ENCODE data around the gene IBSP.

The IBSP gene

DNA sequence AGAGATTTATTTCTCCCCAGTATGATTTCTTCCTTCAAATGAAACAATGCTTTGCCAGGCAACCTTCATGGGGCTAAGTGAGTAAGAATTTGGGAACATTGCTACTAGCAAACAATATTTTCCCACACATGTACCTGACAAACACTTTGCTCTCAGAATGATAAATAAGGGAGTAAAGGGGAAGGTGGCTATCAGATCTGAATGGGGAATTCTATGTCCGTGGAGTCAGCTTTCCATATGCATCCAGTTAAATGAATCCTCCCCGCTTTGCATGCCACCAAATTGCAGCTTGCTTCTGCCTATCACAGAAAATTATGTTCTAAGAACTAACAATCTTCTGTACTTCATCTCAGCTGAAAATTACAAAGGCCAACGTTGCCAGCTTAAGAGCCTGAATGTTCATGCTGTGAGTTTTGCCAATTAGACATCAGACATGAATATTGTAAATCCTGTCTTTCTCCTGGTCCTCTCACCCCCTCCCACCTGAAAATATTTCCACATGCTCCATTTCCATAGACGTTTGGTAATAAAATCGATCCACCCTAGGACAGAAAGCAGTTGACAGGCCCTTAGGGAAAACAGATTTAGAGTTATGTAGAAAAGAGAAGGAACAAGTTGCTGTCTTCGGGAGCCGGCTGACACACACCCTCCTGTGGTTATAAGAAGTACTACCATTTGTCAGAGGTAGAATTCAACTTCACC is 39.7 kb downstream of the IBSP start:
- peak; percentile 6 for DNase-seq

DNA sequence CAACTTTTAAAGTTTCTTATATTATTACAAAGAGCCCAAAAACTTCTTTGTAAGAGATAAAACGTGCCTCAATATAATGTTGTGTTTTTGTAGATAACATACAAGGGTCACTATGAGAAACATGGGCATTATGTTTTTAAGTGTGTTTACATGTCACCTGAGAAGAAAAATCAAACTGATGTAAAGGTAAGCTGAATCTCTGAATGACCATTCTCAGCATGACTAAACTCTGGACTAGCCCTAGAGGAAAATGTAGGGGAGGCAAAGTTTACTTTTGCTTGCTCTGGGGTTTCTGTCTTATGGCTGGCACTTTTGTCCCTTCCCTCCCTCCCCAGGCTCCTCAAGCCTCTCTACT is 40.2 kb downstream of the IBSP start:
- DNase-seq: no peak

DNA sequence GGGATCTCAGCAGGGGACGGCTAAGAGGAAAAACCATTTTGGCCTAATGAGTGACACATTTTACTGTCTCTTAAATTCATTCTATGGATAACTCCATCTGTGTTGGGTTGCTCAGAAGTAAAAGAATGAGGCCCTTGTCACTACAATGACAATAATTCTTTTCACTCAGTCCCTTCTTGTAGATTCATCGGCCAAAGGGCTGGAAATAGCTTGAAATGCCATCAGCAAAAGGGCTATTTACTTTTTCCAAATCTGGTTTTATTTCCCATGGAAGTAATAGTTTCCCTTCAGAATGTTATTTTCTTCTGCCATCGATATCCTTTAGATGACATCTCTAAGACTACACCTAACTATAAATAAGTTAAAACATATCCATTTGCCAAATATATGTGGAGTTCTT is 40.8 kb downstream of the IBSP start:
- no peak for DNase-seq

DNA sequence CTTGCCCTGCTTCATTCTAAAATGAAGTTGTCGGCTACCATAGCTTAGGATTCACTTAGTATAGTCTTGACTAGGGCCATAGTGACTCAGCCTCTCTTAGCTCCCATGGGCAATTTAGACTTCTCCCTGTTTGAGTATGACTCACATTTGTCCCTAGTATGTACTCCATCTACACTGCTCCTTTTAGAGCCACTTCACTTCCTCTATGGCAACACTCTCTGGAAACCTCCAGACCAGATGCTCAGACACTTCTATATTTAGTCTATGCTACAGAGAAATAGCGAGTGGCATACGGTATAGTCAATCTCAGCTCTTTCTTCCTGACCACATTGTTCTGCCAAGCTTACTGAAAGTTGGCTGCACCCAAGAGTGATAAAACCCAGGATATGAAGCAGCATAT is 44.6 kb downstream of the IBSP start:
- DNase-seq: no peak

DNA sequence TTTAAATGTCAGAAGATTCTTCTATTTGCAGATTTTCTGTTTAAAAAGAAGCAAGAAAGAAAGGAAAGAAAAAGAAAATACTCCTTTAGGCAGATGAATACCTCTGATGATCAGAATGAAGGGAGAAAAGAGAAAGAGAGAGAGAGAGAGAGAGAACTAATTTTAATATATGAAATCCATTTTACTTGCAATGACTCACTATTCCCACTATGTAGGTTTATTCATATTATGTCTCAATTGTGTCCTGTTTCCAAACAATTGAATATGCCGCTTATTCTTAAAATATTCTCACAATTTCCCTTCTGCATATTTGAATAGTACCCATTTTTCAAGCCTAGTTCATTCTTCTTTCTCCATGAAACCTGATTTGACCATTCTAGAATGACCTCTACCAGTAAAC is 45.1 kb downstream of the IBSP start:
- DNase-seq: no peak

DNA sequence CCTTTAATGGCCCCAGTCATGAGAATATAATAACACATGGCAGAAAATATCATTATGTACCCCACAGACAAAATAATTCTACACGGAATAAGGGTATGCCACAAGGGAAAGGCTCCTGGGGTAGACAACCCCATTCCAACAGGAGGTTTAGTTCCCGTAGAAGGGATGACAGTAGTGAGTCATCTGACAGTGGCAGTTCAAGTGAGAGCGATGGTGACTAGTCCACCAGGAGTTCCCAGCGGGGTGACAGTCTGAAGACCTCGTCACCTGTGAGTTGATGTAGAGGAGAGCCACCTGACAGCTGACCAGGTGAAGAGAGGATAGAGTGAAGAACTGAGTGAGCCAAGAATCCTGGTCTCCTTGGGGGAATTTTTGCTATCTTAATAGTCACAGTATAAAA is 46.9 kb downstream of the IBSP start:
- no peak for DNase-seq

DNA sequence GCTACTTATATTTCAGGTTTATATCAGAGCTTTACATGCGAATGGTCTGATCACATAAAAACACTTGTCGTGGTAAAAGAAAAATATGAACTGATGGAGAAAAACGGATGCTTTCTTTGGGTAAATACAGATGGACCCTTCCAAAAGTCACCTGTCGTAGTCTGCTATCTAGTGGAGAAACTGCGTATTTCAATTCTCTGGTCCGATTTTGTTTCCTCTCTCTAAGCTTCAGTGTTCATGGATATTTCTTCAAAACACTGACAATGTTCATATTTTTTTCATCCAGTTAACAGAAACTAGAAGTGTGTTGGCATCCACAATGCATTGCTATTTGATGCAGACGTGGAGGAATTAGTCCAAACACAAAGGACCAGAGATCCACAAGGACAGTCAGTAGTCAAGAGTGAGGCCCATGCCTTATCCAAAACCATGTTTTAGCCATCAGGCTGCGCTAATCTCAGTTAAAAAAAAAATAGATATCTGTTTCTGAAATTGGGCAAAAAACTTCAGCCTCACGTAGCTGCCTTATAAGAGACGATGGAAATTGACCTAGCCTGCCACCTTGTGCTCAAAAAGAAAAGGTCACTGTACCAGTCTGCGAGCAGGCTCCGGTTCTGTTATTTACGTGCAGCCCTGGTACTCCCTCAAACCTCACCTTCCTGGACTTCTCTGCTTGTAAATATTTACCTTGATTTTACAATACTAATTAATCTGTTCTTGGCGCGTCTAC is 49.4 kb downstream of the IBSP start:
- DNase-seq: peak; percentile 49

DNA sequence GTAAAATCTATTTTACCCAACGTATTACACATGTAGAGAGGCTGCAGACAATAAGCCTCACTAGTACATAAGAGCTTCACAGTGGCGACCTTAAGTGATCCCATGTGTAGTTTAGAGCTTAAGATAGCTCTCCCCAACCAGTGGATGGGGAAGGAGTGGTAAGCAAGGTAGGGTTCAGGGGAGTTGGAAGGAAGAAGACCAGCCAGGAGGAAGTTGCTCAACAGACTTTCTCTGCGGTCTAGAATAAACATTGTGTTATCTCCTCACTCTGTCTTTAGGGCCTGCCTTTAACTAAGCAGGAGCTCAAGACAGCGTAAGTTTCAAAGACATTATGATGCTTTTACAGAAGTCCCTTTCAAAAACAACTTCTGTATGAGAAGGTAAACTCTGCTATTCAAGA is 50.3 kb downstream of the IBSP start:
- no peak for DNase-seq

DNA sequence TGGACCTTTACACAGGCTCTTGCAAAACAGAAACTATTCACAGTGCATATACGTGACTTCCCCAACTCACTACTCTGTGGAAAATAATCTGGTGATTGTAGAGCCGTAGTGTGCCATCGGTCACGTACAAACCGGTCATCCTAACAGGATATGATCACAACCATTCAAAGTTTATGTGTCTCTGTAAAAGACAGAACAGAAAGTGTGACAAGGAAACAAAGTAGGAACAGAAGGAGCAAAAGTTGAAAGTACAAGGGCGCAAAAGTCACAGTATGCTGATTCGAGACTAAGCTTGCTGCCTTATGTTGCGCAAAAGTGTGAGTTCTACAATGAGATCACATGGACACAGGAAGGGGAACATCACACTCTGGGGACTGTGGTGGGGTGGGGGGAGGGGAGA is 52.0 kb downstream of the IBSP start:
- DNase-seq: no peak

DNA sequence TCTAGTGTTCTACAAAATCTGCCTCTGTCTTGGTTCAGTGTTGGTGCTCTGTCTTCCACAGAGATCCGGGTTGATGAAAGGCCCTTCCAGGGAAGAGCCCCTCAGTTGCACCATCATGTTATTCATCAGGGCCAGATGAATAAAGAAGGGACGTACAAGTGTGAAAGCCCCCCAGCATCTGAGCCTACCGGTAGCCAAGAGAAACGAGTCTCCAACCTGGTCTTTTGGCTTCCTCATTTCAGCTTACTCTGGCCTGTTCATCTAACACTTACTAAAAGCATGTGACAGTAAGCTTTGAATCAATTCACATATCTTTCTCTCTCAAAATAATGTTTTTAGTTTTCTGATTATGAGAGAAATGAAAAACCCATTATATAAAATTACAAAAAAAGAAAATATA is 52.6 kb downstream of the IBSP start:
- no peak for DNase-seq

DNA sequence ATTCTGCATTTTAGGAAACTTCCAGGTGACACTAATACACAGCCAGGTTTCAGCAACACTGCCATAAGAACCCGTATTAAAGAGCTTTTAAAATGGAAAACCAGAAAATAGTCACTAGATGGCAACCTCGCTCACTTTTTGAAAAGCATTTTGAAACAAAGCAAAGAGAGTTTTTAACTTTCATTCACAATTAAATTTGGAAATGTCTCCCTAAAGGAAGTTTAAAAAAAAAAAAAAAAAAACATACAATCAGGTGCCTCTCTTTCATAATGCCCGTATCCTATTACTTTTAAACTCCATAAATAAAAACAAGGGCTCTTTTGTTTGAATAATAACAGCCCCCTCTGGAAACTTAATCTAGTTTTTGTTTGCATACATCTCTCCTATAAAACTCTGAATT is 53.8 kb downstream of the IBSP start:
- DNase-seq: no peak

DNA sequence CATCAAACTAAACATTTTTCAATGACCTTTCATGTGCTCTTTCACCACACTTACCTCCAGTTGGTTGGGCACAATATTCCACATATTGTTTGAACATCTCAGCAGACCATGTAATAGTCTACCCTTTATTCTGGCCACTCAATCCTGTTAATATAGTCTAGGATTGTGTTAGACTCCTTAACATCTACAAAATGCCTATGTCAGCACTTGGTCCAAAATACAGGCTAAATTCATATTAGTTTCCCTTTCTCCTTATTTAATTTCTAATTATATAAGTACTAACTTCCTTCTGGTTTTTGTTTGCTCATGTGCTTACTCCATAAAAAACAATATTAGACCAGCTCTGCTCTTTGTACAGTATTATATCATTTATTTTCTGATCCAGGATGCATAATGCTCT is 54.5 kb downstream of the IBSP start:
- no peak for DNase-seq

DNA sequence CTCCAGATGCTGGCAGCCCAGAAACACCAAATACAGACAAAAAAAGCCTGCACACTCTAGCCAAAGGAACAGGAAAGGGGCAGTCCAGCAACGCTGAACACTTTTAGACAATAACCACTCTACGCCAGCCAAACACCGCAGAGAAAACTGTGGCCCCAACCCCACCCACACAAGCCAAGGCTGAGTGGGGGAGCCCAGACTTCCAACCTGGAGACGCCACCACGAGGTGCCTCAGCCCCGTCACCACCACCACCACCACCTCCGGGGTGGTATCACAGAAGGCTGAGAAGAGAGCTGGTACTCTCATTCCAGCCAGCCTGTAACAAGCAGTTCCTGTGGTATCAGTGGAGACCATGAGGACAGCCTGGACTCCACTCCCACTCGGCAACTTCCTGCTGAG is 56.2 kb downstream of the IBSP start:
- DNase-seq: no peak

DNA sequence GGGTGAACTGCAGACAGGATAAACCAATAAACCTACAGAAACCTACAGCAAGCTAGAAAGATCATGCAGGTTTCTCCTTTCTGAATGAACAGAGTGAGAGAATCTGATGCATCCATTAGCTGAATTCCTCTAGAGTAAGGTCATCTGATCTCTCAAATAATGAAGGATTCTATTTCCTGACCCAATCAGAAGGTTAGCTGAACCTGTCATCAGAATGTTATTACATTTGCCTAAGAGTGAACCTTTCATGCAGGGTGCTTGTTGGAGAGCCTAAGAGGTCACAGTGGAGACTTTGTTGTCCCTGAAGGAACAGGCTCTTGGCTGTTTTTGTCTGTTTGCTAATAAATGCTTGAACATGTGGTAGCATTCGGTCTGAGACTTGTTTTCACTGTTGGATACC is 57.5 kb downstream of the IBSP start:
- no peak for DNase-seq

DNA sequence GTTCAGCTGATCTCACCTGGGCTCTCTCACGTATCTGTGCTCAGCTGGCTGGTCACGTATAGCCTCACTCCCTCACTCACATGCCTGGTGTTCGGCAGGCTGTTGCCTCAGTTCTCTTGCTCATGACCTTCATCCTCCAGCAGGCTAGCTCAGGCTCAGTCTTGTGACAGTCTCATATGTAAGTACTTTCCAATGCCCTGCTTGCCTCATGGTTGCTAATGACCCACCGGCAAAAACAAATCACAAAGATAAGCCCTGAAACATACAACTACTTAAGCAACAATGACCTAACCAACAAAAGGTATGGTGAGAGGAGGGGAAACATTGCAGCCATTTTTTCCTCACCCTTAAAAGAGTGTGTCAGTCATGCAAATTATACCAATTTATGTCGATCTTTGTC is 58.4 kb downstream of the IBSP start:
- no peak for DNase-seq

All from stimulated activated CD4-positive, alpha-beta T cell treated with anti-CD3 and anti-CD28 coated beads, Interleukin-15, amount 100 ng/mL, for 24 hours (primary cell).